Measurements from ENCODE around the gene TSHZ2. TPM values are rescaled to one million over a fixed set of nuclear protein-coding genes. Genes with fewer than 3 reads are reported as not detected.

TSHZ2 gene
- total RNA-seq, 1 experiment from 2014 or later, result 0.07 TPM

DNA sequence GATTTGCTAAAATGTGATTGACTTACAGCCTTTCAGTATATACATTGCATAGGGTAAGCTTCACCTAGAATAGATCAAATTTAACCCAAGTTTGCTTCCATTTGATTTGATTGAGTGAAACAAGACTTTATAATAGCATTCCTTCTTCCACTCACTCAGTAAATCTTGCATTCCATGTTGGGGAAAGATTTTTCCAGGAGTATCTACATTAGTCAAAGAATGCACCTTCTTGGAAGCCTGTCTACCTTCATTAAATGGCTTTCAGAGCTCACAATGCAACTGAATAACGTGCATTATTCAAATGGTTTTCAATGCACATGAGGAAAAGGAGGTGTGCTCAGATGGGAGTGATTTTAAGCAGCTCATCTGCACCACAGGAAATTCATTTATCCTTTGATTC is 38.3 kb upstream of the TSHZ2 start:
- no peaks in the 10 kb centered on the region for H3K4me1 Mint-ChIP-seq
- no peak overlapping the region for H2BK5ac ChIP-seq (ENCODE audit: insufficient read length, low read length)
- H3K9me3 Mint-ChIP-seq, result no peaks in the 10 kb centered on the region; a peak in 2 of 5 replicates
- no peak overlapping the region for H4K5ac ChIP-seq (ENCODE audit: insufficient read length, low read depth, low read length)
- no peak overlapping the region for H2AFZ ChIP-seq (ENCODE audit: low read length)
- TF ChIP-seq, protein P1, sequence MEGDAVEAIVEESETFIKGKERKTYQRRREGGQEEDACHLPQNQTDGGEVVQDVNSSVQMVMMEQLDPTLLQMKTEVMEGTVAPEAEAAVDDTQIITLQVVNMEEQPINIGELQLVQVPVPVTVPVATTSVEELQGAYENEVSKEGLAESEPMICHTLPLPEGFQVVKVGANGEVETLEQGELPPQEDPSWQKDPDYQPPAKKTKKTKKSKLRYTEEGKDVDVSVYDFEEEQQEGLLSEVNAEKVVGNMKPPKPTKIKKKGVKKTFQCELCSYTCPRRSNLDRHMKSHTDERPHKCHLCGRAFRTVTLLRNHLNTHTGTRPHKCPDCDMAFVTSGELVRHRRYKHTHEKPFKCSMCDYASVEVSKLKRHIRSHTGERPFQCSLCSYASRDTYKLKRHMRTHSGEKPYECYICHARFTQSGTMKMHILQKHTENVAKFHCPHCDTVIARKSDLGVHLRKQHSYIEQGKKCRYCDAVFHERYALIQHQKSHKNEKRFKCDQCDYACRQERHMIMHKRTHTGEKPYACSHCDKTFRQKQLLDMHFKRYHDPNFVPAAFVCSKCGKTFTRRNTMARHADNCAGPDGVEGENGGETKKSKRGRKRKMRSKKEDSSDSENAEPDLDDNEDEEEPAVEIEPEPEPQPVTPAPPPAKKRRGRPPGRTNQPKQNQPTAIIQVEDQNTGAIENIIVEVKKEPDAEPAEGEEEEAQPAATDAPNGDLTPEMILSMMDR (conservative IDR thresholded peaks at IDR 0.05), result no peak
- no peak overlapping the region for H3K4ac ChIP-seq (ENCODE audit: low read depth, low read length)
- H3K27me3 Mint-ChIP-seq (ENCODE audit: low read depth), result peaks cover 2% of the 10 kb centered on the region; the same call in 1 of the 2 replicates
- no peaks in the 10 kb centered on the region for H3K79me2 ChIP-seq (ENCODE audit: insufficient read depth, low read length)
- H3K23me2 ChIP-seq (ENCODE audit: insufficient read length, low read depth, low read length, poor library complexity, severe bottlenecking), result no peaks in the 10 kb centered on the region
- H3K56ac ChIP-seq (ENCODE audit: insufficient read length, low read depth, low read length), result no peak overlapping the region
- H4K8ac ChIP-seq (replicated peaks; ENCODE audit: insufficient read length, low read depth, low read length), result no peak overlapping the region
- H2BK15ac ChIP-seq (ENCODE audit: low read depth, low read length), result no peak overlapping the region
- no CpG with 5 or more reads among the region's 1 CpG for WGBS (ENCODE audit: extremely low coverage, insufficient read length, low lambda C conversion rate)
- H4K20me1 ChIP-seq (ENCODE audit: control insufficient read depth, insufficient read depth, insufficient read length), result no peaks in the 10 kb centered on the region
- no peak overlapping the region for H4K91ac ChIP-seq (ENCODE audit: insufficient read length, low read depth, low read length)
- no peak overlapping the region for H3K23ac ChIP-seq (ENCODE audit: insufficient read length, low read depth, low read length)
- no peak overlapping the region for H3K4me3 Mint-ChIP-seq
- H2BK120ac ChIP-seq (ENCODE audit: low read depth, low read length, poor library complexity, severe bottlenecking), result no peak overlapping the region
- H3K27ac ChIP-seq (ENCODE audit: insufficient read length, low read depth, low read length), result no peak overlapping the region
- H3K9ac ChIP-seq (ENCODE audit: extremely low read depth, insufficient read length, low read length), result no peak overlapping the region
- no peaks in the 10 kb centered on the region for H3K79me1 ChIP-seq (ENCODE audit: insufficient read depth, low read depth, low read length, poor library complexity, severe bottlenecking)
- H2BK12ac ChIP-seq (ENCODE audit: insufficient read length, low read depth, low read length), result no peak overlapping the region
- DNase-seq, result no peak
- H3K36me3 Mint-ChIP-seq (ENCODE audit: insufficient read depth in 1 of 3, low read depth in 3 of 3), result no peaks in the 10 kb centered on the region
- peaks cover 5% of the 10 kb centered on the region; the same call in 1 of the 2 replicates for H3K4me1 ChIP-seq (ENCODE audit: insufficient read depth, low read length)
- H3K9me3 ChIP-seq (ENCODE audit: control insufficient read depth, low read depth, low read length), result no peaks in the 10 kb centered on the region
- H3K18ac ChIP-seq (ENCODE audit: insufficient read length, low read depth, low read length), result no peak overlapping the region
- H3K14ac ChIP-seq (ENCODE audit: insufficient read depth, low read length), result no peak overlapping the region
- no peak overlapping the region for H3T11ph ChIP-seq (ENCODE audit: low read length)
- H3K27me3 ChIP-seq (ENCODE audit: insufficient read depth, low read length), result no peaks in the 10 kb centered on the region
- H2AK5ac ChIP-seq (ENCODE audit: insufficient read length, low read length), result no peak overlapping the region
- H2BK20ac ChIP-seq (ENCODE audit: low read depth, low read length, poor library complexity, severe bottlenecking), result no peak overlapping the region
- H3K4me2 ChIP-seq (ENCODE audit: insufficient read depth, insufficient read length, low read length), result no peak overlapping the region
- no peak overlapping the region for H3K27ac Mint-ChIP-seq

Data from H9 (cell line).